PFSK-1 (cell line): Measurements from ENCODE around the gene FGR. TPM values are rescaled to one million over a fixed set of nuclear protein-coding genes. Genes with fewer than 3 reads are reported as not detected.

Experiments
- FOXP2 ChIP-seq: optimal IDR thresholded peaks from 2 replicates; pipeline ENCODE3; 2011; ENCODE audit warnings: borderline replicate concordance, control low read depth, inconsistent platforms; ENCODE audit not compliant: insufficient read depth; ENCODE audit errors: extremely low read length, extremely low read depth
- POLR2AphosphoS5 ChIP-seq: IDR thresholded peaks from 2 replicates; pipeline ENCODE4 v1.6.1; 2012; ENCODE audit warnings: low read depth, mild to moderate bottlenecking, control low read depth, low read length, moderate library complexity
- REST ChIP-seq, 2 experiments: IDR thresholded peaks; 2 replicates each; pipeline versions ENCODE4 v1.6.1 to v1.8.0; 2011 to 2012; ENCODE audit warnings: low read depth in 2 of 2, low read length in 2 of 2, control low read depth in 1 of 2, inconsistent platforms in 1 of 2, mild to moderate bottlenecking in 1 of 2, moderate library complexity in 1 of 2; ENCODE audit not compliant: insufficient read depth in 1 of 2
- SIN3A ChIP-seq: IDR thresholded peaks from 2 replicates; pipeline ENCODE4 v1.6.1; 2012; ENCODE audit warnings: mild to moderate bottlenecking, low read length, moderate library complexity, borderline replicate concordance; ENCODE audit not compliant: insufficient read depth
- TAF1 ChIP-seq: IDR thresholded peaks from 2 replicates; pipeline ENCODE4 v1.6.1; 2012; ENCODE audit warnings: low read length, control low read depth, borderline replicate concordance; ENCODE audit not compliant: insufficient read depth
- polyA plus RNA-seq: library from polyadenylated mRNA; unstranded; fragments of >200 nt; gene quantifications from one replicate; pipeline ENCODE4 v1.2.1, GENCODE V29; 2012; ENCODE audit warnings: low read depth, missing spikeins; ENCODE audit not compliant: insufficient read length

The FGR gene
- not detected for polyA plus RNA-seq

DNA sequence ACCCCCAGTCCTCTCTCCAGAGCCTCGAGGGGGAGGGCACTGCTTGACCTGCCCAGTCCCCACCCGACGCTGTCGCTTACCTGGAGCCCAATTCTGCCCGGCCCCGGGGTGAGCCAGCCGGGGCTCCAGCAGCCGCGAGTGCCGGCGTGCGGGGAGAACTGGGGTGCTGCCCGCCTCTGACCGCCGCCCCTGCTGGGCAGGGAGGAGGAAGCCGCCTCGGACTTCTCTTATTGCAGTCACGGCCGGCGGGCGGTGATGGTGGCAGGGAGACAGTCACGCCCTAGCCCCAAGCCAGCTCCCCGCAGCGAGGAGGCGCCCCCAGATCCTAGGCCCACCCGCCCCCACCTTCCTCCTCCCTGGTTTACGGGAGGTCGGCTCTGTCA is at the start of gene FGR:
FGR (minus strand) TSS at position 201 of the 383 bp plus-strand sequence. CDS start 11,269 bp downstream, outside the sequence.
- no peak for TF ChIP-seq TAF1
- no peak for TF ChIP-seq REST (IDR thresholded peaks at IDR 0.05; ENCODE audit: insufficient read depth in 1 of 2, low read depth in 2 of 2, low read length in 2 of 2)
- TF ChIP-seq FOXP2: no peak
- TF ChIP-seq SIN3A: no peak
- TF ChIP-seq POLR2AphosphoS5: no peak

DNA sequence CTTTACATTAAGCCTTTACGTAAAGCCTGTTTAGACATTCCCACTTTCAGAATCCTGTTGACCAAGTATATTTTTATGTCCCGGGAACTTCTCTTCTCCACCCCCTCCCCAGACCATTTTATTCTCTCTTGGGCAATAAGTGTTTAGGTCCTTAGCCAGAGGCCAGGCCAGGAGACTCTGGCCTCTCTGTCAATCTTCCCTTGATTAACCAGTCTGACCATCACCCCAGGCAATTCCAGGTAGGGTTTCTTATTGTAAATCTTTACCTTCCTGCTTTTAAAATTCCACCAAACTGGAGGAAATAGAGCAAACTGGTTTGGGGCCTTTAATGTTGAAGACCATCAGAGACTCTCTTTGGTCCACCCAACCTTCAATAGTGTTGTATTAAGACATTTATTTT is 49.2 kb upstream of the FGR start:
- TF ChIP-seq TAF1 (no peak), POLR2AphosphoS5 (no peak), SIN3A (no peak)

DNA sequence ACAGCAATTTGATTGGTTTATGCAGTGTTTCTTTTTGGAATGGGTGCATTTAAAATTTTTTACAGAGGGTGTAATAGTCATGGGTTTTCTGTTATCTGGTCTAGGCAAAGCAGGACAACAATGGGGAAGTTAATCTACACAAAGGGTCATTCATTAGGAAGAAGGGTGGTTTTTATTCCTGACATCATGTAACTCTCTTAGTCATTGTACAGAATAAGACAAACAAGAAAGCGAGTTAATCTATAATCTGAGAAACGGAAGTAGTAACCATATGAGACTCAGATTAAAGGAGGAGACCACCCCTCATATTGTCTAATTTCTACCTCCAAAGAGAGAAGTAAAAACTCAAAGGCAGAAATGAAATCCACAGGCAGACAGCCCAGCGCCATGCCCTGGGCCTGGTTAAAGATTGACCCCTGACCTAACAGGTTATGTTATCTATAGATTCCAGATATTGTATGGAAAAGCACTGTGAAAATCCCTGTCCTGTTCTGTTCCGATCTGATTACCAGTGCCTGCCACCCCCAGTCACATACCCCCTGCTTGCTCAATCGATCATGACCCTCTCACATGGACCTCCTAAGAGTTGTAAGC is 47.5 kb upstream of the FGR start:
- no peak for TF ChIP-seq TAF1
- no peak for TF ChIP-seq POLR2AphosphoS5
- no peak for TF ChIP-seq FOXP2
- TF ChIP-seq SIN3A: no peak
- TF ChIP-seq REST (IDR thresholded peaks at IDR 0.05; ENCODE audit: insufficient read depth in 1 of 2, low read depth in 2 of 2, low read length in 2 of 2): no peak

DNA sequence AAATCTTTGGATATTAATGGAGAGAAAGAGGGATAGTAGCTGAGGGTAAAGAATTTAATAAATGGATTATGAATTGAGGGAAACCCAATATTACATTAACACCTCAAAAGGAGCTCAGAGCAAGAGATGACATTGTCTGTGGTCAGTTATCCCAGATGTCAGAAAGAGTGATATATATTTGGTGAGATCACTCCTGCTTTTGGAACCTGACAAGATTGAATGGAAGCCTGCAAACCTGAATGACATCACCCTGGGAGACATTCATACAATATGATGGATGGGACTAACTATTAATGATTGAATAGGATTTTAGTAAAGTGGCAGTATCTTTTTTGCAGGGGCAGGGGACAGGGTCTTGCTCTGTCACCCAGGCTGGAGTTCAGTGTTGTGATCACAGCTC is 43.8 kb upstream of the FGR start:
- TF ChIP-seq POLR2AphosphoS5 (no peak), FOXP2 (no peak), REST (IDR thresholded peaks at IDR 0.05; ENCODE audit: insufficient read depth in 1 of 2, low read depth in 2 of 2, low read length in 2 of 2) (no peak), TAF1 (no peak), SIN3A (no peak)

DNA sequence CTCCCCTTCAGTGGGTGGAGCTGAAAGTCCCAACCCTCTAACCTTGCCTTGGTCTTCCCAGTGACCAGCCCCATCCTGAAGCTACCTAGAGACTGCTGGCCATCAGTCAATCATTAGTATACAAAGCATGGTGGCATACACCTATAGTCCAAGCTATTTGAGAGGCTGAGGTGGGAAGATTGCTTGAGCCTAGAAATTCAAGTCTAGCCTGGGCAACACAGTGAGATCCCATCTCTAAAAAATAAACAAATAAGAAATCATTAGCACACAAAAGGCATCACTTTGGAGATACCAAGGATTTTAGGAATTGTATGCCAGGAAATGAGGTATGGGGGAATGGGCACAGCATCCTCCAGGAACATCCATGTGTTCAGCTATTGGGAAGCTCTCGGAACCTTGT is 41.4 kb upstream of the FGR start:
- TF ChIP-seq FOXP2: no peak
- TF ChIP-seq TAF1: no peak
- no peak for TF ChIP-seq POLR2AphosphoS5
- TF ChIP-seq SIN3A: no peak
- TF ChIP-seq REST (IDR thresholded peaks at IDR 0.05; ENCODE audit: insufficient read depth in 1 of 2, low read depth in 2 of 2, low read length in 2 of 2): no peak
